ENCODE results near the gene AGK.

The AGK gene

GRCh38 chr7:141586878-141587277 lies 35.7 kb downstream of the AGK start:
- no peak for DNase-seq (ENCODE audit: low read depth in 2 of 2)

- DNase-seq (ENCODE audit: low read depth in 2 of 2) = no peak
These were observed 36.1 kb downstream of the AGK start for GRCh38 chr7:141587304-141587703.

- no peak for DNase-seq (ENCODE audit: low read depth in 2 of 2)
These were observed 37.7 kb downstream of the AGK start for GRCh38 chr7:141588912-141589311.

GRCh38 chr7:141590071-141590470 lies 38.9 kb downstream of the AGK start:
- no peak for DNase-seq (ENCODE audit: low read depth in 2 of 2)

- DNase-seq (ENCODE audit: low read depth in 2 of 2) = no peak
These were observed 39.5 kb downstream of the AGK start for GRCh38 chr7:141590666-141591065.

- DNase-seq (ENCODE audit: low read depth in 2 of 2) = no peak
These were observed 41.9 kb downstream of the AGK start for GRCh38 chr7:141593134-141593533.

- DNase-seq (ENCODE audit: low read depth in 2 of 2) = no peak
These were observed 46.8 kb downstream of the AGK start for GRCh38 chr7:141597966-141598365.

GRCh38 chr7:141598408-141598807 lies 47.2 kb downstream of the AGK start:
- DNase-seq (ENCODE audit: low read depth in 2 of 2) = no peak

GRCh38 chr7:141600168-141601006 lies 49.2 kb downstream of the AGK start:
- no peak for DNase-seq (ENCODE audit: low read depth in 2 of 2)

GRCh38 chr7:141609576-141609975 lies 58.4 kb downstream of the AGK start:
- DNase-seq (ENCODE audit: low read depth in 2 of 2) = no peak

- no peak for DNase-seq (ENCODE audit: low read depth in 2 of 2)
These were observed 59.5 kb downstream of the AGK start for GRCh38 chr7:141610671-141611070.

- no peak for DNase-seq (ENCODE audit: low read depth in 2 of 2)
These were observed 61.7 kb downstream of the AGK start for GRCh38 chr7:141612861-141613260.

GRCh38 chr7:141617280-141617679 lies 66.1 kb downstream of the AGK start:
- DNase-seq (ENCODE audit: low read depth in 2 of 2) = no peak

GRCh38 chr7:141619745-141620144 lies 68.5 kb downstream of the AGK start:
- no peak for DNase-seq (ENCODE audit: low read depth in 2 of 2)

- DNase-seq (ENCODE audit: low read depth in 2 of 2) = no peak
These were observed 73.6 kb downstream of the AGK start for GRCh38 chr7:141624763-141625162.

- DNase-seq (ENCODE audit: low read depth in 2 of 2) = no peak
These were observed 79.4 kb downstream of the AGK start for GRCh38 chr7:141630621-141631020.

- DNase-seq (ENCODE audit: low read depth in 2 of 2) = no peak
These were observed 80.3 kb downstream of the AGK start for GRCh38 chr7:141631525-141631924.

- DNase-seq (ENCODE audit: low read depth in 2 of 2) = no peak
These were observed 82.9 kb downstream of the AGK start for GRCh38 chr7:141634065-141634464.

- DNase-seq (ENCODE audit: low read depth in 2 of 2) = no peak
These were observed 84.8 kb downstream of the AGK start for GRCh38 chr7:141636053-141636452.

GRCh38 chr7:141640239-141640840 lies 89.1 kb downstream of the AGK start:
- DNase-seq (ENCODE audit: low read depth in 2 of 2) = no peak

GRCh38 chr7:141641876-141642275 lies 90.7 kb downstream of the AGK start:
- no peak for DNase-seq (ENCODE audit: low read depth in 2 of 2)

GRCh38 chr7:141645188-141645587 lies 94.0 kb downstream of the AGK start:
- no peak for DNase-seq (ENCODE audit: low read depth in 2 of 2)

GRCh38 chr7:141646826-141647480 lies 95.7 kb downstream of the AGK start:
- no peak for DNase-seq (ENCODE audit: low read depth in 2 of 2)
